Fibroblast of mammary gland (primary cell): ENCODE measurements around the gene SRM.
"Not testable (repeated sequence)": the region's sequence is repeated elsewhere in the genome, so short reads cannot be mapped to it uniquely, and the experiment has no call there.

ENCODE experiments used
- DNase-seq: peaks from one replicate; pipeline ENCODE4 v3.0.0-alpha.2; 2010; ENCODE audit warnings: low read depth
- H3K4me3 ChIP-seq: 2 replicates; pipeline ENCODE4 v1.5.1; 2011; ENCODE audit warnings: low read depth, mild to moderate bottlenecking, low read length, moderate library complexity; ENCODE audit not compliant: control insufficient read depth
- CTCF ChIP-seq: conservative IDR thresholded peaks from 2 replicates; pipeline ENCODE4 v1.5.1; 2011; ENCODE audit warnings: low read depth, low read length, inconsistent platforms; ENCODE audit not compliant: control insufficient read depth, insufficient read depth

SRM gene

GRCh38 chr1:11026052-11026451 is 33.8 kb downstream of the SRM start:
- no peak overlapping the region for H3K4me3 ChIP-seq
- DNase-seq = no peak
- no peak for TF ChIP-seq CTCF

GRCh38 chr1:11025618-11026017 is 34.2 kb downstream of the SRM start:
- no peak for DNase-seq
- TF ChIP-seq CTCF = no peak
- no peak overlapping the region for H3K4me3 ChIP-seq

- TF ChIP-seq CTCF = no peak
- DNase-seq = no peak
- H3K4me3 ChIP-seq = no peak overlapping the region
Observed at GRCh38 chr1:11024874-11025203, 35.0 kb downstream of the SRM start.

GRCh38 chr1:11024154-11024873 is 35.5 kb downstream of the SRM start:
- no peak for TF ChIP-seq CTCF
- H3K4me3 ChIP-seq = no peak overlapping the region
- DNase-seq = no peak

GRCh38 chr1:11023201-11023600 is 36.6 kb downstream of the SRM start:
- no peak for TF ChIP-seq CTCF
- no peak overlapping the region for H3K4me3 ChIP-seq
- no peak for DNase-seq

- no peak for TF ChIP-seq CTCF
- no peak overlapping the region for H3K4me3 ChIP-seq
Observed at GRCh38 chr1:11019971-11020370, 39.8 kb downstream of the SRM start.

GRCh38 chr1:11019358-11019757 is 40.5 kb downstream of the SRM start:
- not testable (repeated sequence) for H3K4me3 ChIP-seq, DNase-seq

More at GRCh38 chr1:11019971-11020370, 39.8 kb downstream of the SRM start:
- DNase-seq = no peak
